NCI-H748 (cell line): ENCODE measurements around the gene TPP2.

Experiments
- DNase-seq: peaks from one replicate; lab custom pipeline; 2025; ENCODE audit not compliant: unreplicated experiment; lab: John Stamatoyannopoulos, UW

TPP2 gene

GRCh38 chr13:102690883-102691282 is 94.1 kb downstream of the TPP2 start:
- DNase-seq = no peak

- DNase-seq = no peak
Measured at GRCh38 chr13:102692491-102692826, 95.7 kb downstream of the TPP2 start.

DNA sequence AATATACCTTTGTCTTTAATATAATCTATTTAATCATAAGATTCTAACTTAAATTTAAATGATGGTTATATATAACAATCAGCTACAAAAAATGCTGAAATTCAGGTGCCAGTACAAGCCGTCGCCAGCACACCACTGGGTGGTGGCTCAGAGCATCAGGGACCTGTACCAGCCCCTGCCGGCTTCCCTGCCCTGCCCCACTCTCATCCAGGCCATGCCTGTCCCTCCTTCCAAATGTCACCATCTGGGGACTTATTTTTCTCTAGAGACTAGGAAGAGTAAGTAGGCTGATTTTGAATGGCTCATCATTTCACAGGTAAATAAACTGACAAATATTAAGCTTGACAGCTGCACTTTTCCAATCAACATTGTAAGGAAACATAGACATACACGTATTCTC is 96.5 kb downstream of the TPP2 start:
- no peak for DNase-seq

DNA sequence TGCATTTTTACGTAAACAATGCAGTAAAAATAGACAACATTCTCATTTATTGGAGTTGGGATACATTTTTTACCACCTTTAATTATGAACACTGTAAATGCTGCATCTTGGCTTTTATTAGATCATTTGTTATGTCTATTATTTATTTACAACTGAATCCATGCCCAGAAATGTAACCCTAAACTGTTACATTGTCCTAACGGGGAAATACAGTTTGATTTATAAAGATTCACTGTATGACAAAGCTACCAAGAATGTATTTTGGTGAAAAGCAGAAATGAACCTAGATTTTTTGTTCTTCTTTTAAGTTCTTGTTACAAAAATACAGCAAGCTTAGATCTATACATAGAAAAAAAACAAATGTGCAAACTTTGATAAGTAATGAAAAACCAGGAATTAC is 97.0 kb downstream of the TPP2 start:
- DNase-seq = no peak

- no peak for DNase-seq
Measured at GRCh38 chr13:102694937-102695336, 98.2 kb downstream of the TPP2 start, which contains the start of gene METTL21C. Gene METTL21C (minus strand): TSS chr13:102695044. CDS start chr13:102694498, 546 bp downstream.

GRCh38 chr13:102696465-102696864 is 99.7 kb downstream of the TPP2 start:
- no peak for DNase-seq

- no peak for DNase-seq
Measured at GRCh38 chr13:102697264-102697663, 100.5 kb downstream of the TPP2 start.

DNA sequence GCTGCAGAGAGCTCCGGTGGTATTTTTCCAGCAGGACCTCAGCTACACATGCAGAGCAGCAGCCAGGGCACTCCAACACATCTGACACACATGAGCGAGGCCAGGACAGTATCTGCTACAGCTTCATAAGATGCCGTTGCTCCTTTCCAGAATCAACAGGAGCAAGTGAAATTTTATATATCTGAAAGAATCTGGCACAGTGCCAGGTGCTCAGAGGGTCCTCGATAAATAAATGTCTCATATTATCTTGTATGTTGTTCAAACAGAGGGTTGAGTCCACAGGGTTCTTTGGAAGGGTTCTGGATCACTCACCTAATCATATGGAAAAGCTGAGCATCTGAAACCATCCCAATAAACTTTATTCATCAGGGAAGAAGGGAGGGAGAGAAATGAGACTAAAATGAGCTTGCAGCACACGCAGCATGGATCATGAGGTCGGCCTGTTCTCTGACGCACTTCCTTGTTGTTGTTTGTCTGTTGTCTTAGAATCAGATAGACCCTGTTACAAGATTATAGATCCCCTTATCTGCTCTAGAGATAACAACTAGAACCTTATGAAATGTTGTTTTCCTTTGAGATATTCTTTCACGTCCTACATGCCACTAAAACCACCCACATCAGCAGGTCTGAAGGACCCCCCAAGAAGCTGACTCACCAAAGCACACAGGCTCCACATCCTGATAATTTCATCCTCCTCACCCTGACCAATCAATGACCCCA is 101.3 kb downstream of the TPP2 start:
- DNase-seq = peak; percentile 3

DNA sequence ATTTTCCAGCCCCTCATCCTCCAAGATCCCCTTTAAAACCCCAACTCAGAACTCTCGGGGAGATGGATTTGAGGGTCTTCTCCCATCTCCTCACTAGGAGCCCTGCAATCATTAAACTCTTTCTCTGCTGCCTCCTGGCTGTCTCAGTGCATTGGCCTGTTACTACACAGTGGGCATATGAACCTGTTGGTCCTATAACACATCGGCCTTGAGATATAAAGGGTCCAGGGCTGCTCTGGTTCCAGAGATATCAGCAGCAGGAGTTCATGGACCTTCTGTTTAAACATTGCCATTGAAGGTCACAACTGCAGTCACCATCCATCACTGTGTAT is 101.8 kb downstream of the TPP2 start:
- no peak for DNase-seq

GRCh38 chr13:102699504-102699903 is 102.7 kb downstream of the TPP2 start:
- DNase-seq = no peak

DNA sequence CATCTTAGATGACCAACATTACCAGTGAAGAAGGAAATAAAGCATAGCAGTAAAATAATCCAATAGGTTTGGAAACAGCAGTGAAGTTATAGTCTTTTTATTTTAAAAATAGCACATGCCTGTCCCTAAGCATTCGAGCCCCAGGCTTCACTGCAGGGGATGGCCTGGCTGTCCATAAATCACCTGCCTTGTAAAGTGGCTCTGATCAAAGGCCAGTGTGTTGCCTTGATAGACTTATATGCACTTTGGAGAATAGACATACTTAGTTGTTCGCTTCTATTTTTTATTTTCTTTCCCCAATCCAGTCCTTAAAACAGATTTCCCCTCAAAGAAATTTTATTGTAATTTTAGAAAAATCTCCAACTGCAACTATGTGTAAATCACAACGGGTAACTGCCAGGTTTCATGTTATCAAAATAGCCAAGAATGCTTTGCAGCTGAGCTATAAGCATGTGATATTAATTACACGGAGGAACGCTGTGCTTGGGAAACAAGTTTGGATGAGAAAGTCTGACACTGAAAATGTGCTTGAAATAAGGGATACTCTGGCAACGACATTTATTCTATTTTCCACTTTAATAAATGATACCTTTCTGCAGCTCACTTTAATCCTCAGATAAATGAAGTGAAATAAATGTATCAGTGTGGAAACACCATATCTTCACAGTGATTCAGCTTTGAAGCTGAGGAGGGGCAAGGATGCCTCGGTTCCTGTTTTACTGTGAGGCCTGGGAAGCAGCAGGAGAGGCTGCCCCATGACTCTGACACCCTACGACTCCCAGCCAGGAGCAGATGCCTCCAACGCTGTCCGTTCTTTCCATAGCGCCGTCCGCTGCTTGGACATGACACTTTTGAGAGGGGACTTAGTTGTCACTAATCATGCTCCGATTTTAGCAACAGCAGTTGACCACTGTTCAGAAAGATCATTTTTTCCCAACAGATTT is 103.6 kb downstream of the TPP2 start:
- DNase-seq = no peak

DNA sequence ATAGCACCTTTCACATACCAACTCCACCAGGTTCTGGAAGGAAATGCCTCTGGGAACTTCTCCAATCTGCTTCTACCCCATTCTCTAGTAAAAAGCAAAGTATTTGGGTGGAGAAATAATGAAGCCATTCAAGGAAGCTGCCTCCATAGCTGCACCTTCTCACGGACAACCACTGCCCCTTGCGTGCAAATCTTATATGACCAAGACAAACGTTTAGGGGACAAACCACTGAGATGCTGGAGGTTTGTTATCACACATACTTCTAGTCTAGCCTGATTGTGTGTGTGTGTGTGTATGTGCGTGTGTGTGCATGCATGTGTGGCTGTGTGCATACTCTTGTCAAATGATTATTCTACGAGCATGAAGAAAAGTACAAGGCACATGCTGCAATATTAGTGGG is 104.5 kb downstream of the TPP2 start:
- no peak for DNase-seq

- DNase-seq = no peak
Measured at GRCh38 chr13:102702965-102703725, 106.4 kb downstream of the TPP2 start.

GRCh38 chr13:102703726-102704035 is 106.9 kb downstream of the TPP2 start:
- DNase-seq = no peak

DNA sequence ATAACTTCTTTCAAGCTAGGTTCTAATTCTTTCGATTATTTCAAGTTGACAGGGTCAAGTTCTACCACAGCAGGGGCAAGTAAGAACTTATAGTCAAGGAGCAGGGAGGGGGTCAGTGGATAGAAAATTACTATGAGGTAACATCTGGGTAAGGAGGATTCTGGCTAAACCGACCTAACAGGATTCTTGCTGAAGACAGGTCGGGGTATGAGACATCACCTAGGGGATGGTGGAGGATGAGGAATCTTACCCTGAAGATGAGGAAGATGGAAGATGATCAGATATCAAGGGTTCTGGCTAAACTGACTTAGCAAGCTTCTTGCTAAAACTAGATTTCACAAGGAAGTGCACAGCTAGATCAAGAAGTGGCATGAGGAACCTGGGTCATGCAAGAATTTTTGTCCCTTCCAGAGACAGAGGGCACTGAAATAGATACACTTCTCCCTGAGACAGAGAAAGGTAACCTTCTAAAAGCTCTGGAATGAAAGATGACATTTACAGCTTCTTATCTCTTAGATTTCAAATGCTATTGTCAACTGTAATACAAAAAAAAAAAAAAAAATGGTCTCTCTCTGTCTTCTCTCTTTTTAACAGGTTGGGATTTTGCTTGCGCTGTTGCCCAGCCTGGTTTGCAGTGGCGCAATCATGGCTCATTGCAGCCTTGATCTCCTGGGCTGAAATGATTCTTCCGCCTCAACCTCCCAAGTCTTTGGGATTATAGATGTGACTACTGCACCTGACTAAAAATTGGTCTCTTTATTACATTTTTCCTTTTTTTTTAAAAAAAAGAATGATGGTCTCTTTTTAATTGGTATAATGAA is 107.7 kb downstream of the TPP2 start:
- no peak for DNase-seq

DNA sequence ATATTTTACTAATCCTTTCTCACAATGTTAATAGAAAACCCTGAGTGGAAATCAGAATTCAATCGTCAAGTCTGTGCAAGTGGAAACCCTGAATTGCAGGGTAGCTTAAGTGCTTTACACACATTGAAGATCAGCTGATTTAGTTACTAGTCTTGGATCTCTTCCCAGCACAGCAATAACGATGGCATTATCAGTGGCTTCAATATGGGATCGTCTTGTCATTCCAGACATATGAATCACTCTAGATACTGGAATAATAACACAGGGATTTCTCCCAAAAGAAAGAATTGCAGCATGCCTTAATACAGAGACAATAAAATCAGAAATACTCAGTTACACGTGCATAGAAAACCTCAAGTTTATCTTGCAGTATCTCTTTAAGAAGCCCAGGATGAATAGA is 110.7 kb downstream of the TPP2 start:
- peak; percentile 46 for DNase-seq

GRCh38 chr13:102708211-102708610 is 111.4 kb downstream of the TPP2 start:
- DNase-seq = no peak

GRCh38 chr13:102708991-102709390 is 112.2 kb downstream of the TPP2 start:
- no peak for DNase-seq

GRCh38 chr13:102709536-102709935 is 112.8 kb downstream of the TPP2 start:
- no peak for DNase-seq

- DNase-seq = no peak
Measured at GRCh38 chr13:102710261-102710679, 113.5 kb downstream of the TPP2 start.

- DNase-seq = no peak
Measured at GRCh38 chr13:102715447-102715846, 118.7 kb downstream of the TPP2 start.
